ENCODE results near the gene NBPF12.
"Not testable (repeated sequence)": the region's sequence is repeated elsewhere in the genome, so short reads cannot be mapped to it uniquely, and the experiment has no call there.

The NBPF12 gene

GRCh38 chr1:146938242-146938902, at the start of gene NBPF12:
TSS of gene NBPF12 (plus strand) at chr1:146938324. CDS start at chr1:146960144, 21,820 bp downstream.
- DNase-seq, result peak; percentile 1

GRCh38 chr1:146891355-146891754, 46.8 kb upstream of the NBPF12 start:
- not testable (repeated sequence) for DNase-seq

GRCh38 chr1:146892331-146892730, 45.8 kb upstream of the NBPF12 start:
- not testable (repeated sequence) for DNase-seq

GRCh38 chr1:146907565-146908261, 30.4 kb upstream of the NBPF12 start:
- not testable (repeated sequence) for DNase-seq

GRCh38 chr1:146912975-146913374, 25.1 kb upstream of the NBPF12 start:
- DNase-seq, result not testable (repeated sequence)

GRCh38 chr1:146920811-146921210, 17.3 kb upstream of the NBPF12 start:
- DNase-seq, result not testable (repeated sequence)

GRCh38 chr1:146922614-146923013, 15.5 kb upstream of the NBPF12 start:
- DNase-seq, result not testable (repeated sequence)

- not testable (repeated sequence) for DNase-seq
Observed at GRCh38 chr1:146924106-146924505, 14.0 kb upstream of the NBPF12 start.

GRCh38 chr1:146926413-146926812, 11.7 kb upstream of the NBPF12 start:
- DNase-seq, result not testable (repeated sequence)

GRCh38 chr1:146930225-146930624, 7.9 kb upstream of the NBPF12 start:
- DNase-seq, result not testable (repeated sequence)

- DNase-seq, result not testable (repeated sequence)
Observed at GRCh38 chr1:146934390-146935223, 3.5 kb upstream of the NBPF12 start.

GRCh38 chr1:146937462-146937861, 662 bp upstream of the NBPF12 start:
- DNase-seq, result not testable (repeated sequence)

GRCh38 chr1:146938927-146939786, 1.0 kb downstream of the NBPF12 start:
- DNase-seq, result not testable (repeated sequence)

- DNase-seq, result not testable (repeated sequence)
Observed at GRCh38 chr1:146940293-146940692, 2.2 kb downstream of the NBPF12 start.

GRCh38 chr1:146943342-146943886, 5.3 kb downstream of the NBPF12 start:
- DNase-seq, result not testable (repeated sequence)

GRCh38 chr1:146948127-146948526, 10.0 kb downstream of the NBPF12 start:
- not testable (repeated sequence) for DNase-seq

- DNase-seq, result not testable (repeated sequence)
Observed at GRCh38 chr1:146964340-146964739, 26.2 kb downstream of the NBPF12 start.

- DNase-seq, result not testable (repeated sequence)
Observed at GRCh38 chr1:146966351-146966750, 28.2 kb downstream of the NBPF12 start.

- not testable (repeated sequence) for DNase-seq
Observed at GRCh38 chr1:146970656-146971055, 32.5 kb downstream of the NBPF12 start.

- DNase-seq, result not testable (repeated sequence)
Observed at GRCh38 chr1:146972681-146973080, 34.6 kb downstream of the NBPF12 start.

- not testable (repeated sequence) for DNase-seq
Observed at GRCh38 chr1:146985855-146986254, 47.7 kb downstream of the NBPF12 start.

- not testable (repeated sequence) for DNase-seq
Observed at GRCh38 chr1:146986450-146986849, 48.3 kb downstream of the NBPF12 start.

All from NCI-H1436 treated with DMSO at 0.1 percent for 48 hours (cell line).